AG09319 (cell line): ENCODE measurements around the gene PASK.
"Not testable (repeated sequence)": the region's sequence is repeated elsewhere in the genome, so short reads cannot be mapped to it uniquely, and the experiment has no call there.

Experiments
- DNase-seq: peaks from one replicate; pipeline ENCODE4 v3.0.0-alpha.2; 2010; ENCODE audit warnings: low read depth; ENCODE audit errors: extremely low read depth
- CTCF ChIP-seq: IDR thresholded peaks from 2 replicates; pipeline ENCODE4 v1.5.1; 2011; ENCODE audit warnings: low read depth, mild to moderate bottlenecking, inconsistent platforms, low read length, moderate library complexity

PASK gene

DNA sequence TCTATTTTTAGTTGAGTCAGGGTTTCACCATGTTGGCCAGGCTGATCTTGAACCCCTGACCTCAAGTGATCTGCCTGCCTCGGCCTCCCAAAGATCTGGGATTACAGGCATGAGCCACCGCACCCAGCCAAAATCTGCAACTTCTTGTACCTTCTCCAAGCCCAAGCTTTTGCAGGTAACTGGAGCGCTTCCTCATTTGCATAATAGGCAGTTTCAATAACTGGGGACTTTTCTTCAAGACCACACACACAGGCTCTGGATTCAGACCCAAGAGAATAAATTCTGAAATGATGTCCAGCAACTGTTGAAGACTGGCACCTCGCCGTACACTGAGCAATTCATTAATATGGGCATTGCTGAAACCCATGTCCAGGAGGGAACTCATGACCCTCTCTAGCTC is 50.0 kb downstream of the PASK start:
- no peak for TF ChIP-seq CTCF
- no peak for DNase-seq

GRCh38 chr2:241096979-241097378 is 52.3 kb downstream of the PASK start:
- DNase-seq = no peak
- no peak for TF ChIP-seq CTCF

GRCh38 chr2:241095594-241096290 is 53.5 kb downstream of the PASK start:
- DNase-seq = no peak

GRCh38 chr2:241094924-241095420 is 54.3 kb downstream of the PASK start:
- no peak for DNase-seq
- TF ChIP-seq CTCF = no peak

More at GRCh38 chr2:241095594-241096290, 53.5 kb downstream of the PASK start:
- TF ChIP-seq CTCF = no peak

DNA sequence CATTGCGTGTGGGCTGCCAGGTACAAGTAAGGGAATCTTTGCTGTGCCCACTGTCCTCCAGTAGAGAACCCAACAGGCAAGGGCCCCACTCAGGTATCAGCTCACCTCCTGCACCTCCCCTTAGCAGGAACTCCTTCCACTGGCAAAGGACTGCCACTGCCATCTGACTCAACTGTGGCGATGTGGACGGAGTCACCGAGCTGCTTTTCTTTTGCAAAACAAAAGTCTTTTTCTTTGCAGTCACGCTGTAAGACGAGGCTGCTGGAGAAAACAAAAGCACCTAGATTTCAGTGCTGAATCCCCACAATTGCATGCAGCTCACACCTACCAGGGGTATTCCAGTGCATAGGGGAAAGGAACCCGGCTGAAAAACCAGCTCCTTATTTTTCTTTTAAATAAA is 55.1 kb downstream of the PASK start:
- no peak for TF ChIP-seq CTCF
- DNase-seq = no peak

GRCh38 chr2:241093133-241093781 is 56.0 kb downstream of the PASK start:
- DNase-seq = not testable (repeated sequence)

DNA sequence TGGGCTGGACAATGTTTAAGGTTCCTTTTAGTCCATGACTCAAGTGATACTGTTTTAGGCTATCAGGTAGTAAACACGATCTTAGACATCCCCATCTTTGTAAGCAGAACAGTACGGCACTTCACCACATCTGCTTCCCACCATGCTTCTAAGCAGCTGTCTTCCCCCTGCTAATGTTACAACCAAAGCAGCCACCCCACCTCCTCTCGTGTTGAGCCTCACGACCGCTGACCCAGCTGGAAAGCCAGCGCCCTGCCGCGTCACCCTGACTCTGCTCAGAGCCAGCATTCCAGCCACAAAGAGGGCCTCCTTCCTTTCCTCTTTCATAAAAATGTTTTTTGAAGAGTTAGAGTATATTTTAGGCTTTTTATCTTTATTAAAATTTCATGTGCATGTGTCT is 56.6 kb downstream of the PASK start:
- no peak for DNase-seq
- TF ChIP-seq CTCF = no peak
